ENCODE measurements around the gene ASB5. TPM values are rescaled to one million over a fixed set of nuclear protein-coding genes. Genes with fewer than 3 reads are reported as not detected.
"Not testable (repeated sequence)": the region's sequence is repeated elsewhere in the genome, so short reads cannot be mapped to it uniquely, and the experiment has no call there.

Gene ASB5
- total RNA-seq, 2 donors from 2014 or later: 0.46 to 2.5 TPM

DNA sequence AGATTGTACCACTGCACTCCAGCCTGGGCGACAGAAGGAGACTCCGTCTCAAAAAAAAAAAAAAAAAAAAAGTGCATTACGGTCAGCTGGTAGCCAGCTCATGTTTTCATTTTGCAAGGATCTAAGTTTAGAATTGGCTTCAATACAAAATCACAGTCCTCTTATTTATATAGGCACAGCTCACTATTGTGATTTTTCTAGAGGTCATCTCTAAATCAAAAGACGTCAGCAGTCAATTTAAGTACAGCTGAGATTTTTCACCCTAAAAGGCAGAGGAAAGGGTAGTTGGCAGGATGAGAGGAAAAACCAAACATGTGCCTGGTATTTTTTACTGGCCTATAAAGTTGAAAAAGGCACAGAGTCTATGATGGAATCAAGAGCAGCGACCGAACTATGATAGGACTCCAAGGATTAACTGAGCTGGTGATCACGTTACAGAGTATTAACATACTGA, 30.8 kb downstream of the ASB5 start:
- intact Hi-C loops (cut with DNase I): no loop called here
- no peak for DNase-seq (ENCODE audit: low spot score)

DNA sequence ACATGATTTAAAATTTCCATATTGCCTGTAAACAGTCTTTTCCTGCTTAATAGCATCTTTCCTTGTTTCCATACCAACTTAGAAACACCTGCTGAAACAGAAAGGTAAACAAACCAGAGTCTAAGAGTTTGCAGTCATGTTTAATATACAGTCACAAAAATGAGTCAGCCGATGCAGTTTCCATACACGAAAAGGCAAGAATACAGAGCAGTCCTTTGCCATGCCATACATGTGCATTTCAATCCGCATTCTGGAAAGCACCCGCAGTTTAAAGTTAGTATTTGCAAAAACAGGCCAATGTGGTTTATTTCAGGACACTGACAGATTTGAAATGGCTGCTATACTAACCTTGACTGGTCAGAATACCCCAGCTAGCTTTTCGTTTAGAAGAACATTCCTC, 32.1 kb downstream of the ASB5 start:
- intact Hi-C loops (cut with DNase I): no loop called here
- DNase-seq (ENCODE audit: low spot score): no peak

DNA sequence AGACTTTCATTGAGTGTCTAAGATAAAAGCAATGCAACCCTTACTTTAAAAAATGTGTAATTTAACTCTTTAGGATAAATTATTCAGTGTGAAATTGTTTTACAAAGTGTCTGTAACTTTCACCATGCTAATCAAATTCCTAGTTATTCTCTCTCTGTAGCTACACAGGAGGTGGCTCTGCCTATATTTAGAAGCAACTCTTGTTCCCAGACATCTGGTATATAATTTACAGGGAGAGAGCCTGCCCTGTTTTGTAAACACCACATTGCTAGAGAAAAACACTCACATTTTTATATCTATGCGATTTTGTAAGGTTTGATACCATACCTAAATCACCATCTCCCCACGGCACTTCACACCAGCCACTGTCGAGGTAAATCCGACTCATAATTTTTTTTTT, 38.2 kb downstream of the ASB5 start:
- DNase-seq (ENCODE audit: low spot score): no peak
- intact Hi-C loops (cut with DNase I): no loop called here

DNA sequence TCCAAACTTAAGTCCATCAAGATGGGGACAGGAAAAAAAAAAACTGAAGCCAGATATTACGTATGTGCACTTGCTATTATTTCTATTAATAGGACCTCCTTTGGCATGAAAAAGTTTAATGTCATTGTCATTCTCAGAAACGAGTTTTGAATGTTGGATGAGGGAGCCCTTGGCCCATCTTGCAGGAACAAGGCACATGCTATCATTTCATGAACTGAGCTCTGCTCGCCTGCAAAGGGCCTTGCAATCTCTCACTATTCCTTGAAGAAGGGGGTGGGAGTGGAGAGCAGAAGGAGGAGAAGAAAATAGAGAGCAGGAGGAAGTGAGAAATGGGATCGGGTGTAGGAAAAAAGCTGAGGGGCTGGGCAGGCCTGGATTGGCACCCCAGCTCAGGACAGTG, 39.4 kb downstream of the ASB5 start:
- no peak for DNase-seq (ENCODE audit: low spot score)
- intact Hi-C loops (cut with DNase I): no loop called here

DNA sequence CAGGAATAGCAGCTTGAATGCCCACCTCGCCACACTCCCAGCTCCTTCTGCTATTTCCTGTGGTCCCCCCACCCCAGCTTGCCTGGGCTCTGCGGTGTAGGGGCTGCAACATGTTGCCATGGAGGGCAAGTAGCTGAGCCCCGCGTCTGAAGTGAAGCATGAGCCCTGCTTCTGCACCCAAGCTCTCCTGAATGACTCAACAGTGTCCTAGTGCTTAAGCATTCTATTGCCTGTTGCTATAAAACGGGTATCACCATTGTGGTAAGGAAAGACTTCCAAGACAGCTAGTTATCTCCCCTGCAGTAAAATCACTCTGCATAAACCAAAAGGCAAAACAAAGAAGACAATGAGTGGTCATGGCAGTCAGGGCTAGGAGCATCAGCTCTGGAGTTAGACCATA, 42.3 kb downstream of the ASB5 start:
- intact Hi-C loops (cut with DNase I): no loop called here
- DNase-seq (ENCODE audit: low spot score): no peak

DNA sequence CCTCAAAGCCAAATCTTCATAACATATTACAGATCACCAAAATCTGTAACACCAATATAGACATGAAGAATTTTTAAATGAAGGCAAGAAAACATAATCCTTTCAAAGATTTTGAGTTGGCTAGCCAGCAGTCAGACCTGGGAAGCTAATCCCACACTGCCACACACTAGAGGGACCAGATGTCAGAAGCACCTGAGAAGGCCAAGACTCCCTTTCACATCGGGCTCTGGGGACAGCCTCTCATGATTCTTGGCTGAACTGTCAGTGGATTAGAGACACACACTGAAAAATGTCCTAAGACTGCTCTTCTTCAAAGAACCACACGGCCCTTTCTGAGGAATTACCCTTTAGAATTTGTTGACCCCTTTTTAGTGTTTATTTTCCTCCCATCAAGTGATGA, 45.5 kb downstream of the ASB5 start:
- intact Hi-C loops (cut with DNase I): no loop called here

DNA sequence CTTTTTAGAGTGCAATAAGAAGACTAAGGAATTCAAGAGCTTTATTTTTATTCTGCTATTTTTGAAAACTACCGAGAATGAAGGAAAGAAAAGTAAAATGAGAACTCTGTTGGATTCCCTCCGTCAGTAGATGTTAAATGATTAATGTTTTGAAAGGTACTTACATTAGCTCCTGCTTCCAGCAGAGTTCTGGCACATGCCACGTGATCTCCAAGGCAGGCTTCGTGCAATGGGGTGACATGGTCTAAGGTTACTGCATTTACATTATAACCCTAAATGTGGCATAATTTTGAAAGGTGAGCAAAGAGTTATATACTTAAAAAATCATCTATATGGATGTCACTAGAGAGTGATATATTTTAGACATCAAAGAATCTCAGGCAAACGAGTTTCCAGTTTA, 46.9 kb downstream of the ASB5 start:
- DNase-seq (ENCODE audit: low spot score): no peak
- intact Hi-C loops (cut with DNase I): no loop called here

More for the DNA sequence above, 45.5 kb downstream of the ASB5 start:
- no peak for DNase-seq (ENCODE audit: low spot score)

DNA sequence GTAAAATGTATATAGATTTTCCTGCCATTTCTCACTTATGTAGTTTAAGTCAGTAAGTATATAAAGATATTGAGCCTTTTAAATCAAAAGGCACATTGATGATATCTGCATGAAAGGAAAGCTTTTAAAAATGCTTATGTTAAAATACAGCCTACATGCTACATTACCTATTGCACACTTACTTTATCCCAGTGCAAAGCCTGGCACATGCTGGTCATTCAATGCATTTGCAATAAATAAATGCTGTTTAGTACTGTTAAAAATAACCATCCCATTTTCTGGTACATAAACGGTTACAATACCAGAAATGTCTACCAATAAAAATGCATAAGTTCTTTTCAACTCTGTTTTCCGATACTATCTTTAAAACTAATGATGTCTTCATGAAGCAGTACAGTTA, 51.5 kb downstream of the ASB5 start:
- no peak for DNase-seq (ENCODE audit: low spot score)
- intact Hi-C loops (cut with DNase I): no loop called here

DNA sequence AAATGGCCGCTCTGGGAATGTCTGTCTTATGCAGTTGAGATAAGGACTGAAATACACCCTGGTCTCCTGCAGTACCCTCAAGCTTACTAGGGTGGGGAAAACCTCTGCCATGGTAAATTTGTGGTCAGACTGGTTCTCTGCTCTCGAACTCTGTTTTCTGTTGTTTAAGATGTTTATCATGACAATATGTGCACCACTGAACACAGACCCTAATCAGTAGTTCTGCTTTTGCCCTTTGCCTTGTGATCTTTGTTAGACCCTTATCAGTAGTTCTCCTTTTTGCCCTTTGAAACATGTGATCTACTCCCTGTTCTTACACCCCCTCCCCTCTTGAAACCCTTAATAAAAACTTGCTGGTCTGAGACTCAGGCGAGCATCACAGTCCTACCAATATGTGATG, 56.7 kb downstream of the ASB5 start:
- intact Hi-C loops (cut with DNase I); DNase-seq (ENCODE audit: low spot score): not testable (repeated sequence)

DNA sequence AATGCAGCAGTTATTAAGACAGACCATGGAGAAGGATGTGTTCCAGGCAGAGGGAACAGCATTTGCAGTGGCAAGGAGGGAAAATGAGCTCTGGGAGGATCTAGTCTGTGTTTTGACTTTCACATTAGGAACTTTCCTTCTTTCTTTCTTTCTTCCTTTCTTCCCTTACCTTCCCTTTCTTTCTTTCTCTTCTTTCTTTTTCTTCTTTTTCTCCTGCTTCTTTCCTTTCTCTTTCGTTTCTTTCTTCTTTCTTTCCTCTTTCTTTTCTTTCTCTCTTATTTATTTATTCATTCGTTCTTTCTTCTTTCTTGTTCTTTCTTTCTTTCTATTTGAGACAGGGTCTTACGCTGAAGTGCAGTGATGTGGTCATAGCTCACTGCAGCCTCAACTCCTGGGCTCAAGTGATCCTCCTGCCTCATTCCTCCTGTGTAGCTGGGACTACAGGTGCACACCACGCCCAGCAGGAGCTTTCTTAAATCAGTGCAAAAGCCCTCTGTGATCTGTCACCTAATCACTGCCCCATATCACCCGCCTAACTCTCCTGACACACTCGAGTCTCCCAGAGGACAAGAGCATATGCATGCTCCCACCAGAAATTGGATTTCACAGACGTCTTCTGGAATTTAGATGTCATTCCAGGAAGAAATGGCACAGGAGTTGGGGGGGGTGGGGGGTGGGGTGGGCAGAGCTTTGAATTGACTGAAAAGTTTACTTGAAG, 58.3 kb downstream of the ASB5 start:
- no peak for DNase-seq (ENCODE audit: low spot score)
- intact Hi-C loops (cut with DNase I): no loop called here

DNA sequence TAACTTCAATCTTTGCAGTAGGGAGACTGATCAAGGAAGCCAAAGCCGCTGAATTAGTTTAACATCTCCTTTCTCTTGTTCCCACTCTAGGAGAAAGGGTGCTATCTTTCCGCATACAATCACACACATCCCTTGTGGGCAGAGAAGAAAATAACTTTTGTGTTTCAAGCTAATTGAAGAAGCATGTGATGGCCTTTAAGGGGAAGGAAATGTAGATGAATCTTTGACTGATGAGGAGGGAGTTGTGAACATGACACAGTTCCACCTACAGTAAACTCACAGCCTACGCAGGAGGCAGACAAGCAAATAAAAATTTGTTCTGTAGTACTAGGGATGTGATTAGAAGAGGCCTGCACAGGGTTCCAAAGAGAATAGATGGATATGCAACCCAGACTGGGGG, 58.9 kb downstream of the ASB5 start:
- DNase-seq (ENCODE audit: low spot score): no peak
- intact Hi-C loops (cut with DNase I): no loop called here

DNA sequence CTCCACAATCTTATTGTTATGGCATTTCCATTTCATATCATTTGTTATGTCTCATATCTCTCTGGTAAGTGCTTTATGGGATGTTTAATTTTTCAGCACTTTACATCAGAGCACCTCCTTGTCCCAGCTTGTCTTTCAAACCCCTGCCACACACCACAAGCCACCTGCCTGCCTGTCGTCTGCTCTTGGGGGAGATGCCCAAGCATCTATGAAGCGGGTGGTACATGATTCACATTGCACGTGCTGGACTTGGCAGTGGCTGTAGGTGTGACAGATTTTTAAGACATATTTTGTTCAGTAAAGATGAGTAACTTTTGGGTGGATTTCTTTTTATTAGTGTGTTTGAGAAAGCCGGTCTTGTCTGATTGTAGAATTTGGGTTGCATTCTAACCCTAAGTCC, 59.5 kb downstream of the ASB5 start:
- intact Hi-C loops (cut with DNase I): no loop called here
- DNase-seq (ENCODE audit: low spot score): no peak

DNA sequence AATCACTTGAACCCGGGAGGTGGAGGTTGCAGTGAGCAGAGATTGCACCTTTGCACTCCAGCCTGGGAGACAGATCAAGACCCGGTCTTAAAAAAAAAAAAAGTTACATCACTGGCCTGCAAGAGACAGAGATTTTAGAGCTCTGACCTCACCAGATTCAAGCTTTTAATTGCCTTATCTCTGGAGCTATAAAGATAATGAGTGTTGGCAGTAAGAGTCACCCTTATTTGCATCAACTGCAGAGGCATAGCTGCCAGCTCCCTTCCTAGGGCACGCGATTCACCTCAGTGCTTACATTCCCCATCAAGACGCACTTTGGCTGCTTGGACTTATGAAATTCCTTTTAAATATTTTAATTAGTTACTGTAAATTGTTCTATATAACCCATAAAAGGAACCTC, 61.2 kb downstream of the ASB5 start:
- intact Hi-C loops (cut with DNase I): no loop called here
- no peak for DNase-seq (ENCODE audit: low spot score)

DNA sequence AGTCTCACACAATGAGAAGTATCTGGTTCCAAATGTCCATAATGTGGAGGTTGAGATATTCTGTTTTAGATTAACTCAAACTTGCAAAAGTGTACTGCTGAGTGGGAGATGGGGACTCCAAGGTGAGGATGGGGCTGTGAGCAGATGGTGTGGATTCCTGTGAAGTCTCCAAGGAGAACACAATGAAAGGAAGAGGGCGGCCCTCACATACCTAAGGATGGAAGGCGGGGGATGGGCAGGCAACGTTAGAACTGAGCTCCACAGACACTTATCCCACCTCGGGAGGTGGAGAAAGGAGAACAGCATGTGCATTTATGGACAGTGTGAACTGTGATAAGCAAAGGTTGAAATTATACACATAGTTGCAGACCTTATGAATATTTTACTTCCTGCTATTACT, 63.7 kb downstream of the ASB5 start:
- no peak for DNase-seq (ENCODE audit: low spot score)
- intact Hi-C loops (cut with DNase I): no loop called here

DNA sequence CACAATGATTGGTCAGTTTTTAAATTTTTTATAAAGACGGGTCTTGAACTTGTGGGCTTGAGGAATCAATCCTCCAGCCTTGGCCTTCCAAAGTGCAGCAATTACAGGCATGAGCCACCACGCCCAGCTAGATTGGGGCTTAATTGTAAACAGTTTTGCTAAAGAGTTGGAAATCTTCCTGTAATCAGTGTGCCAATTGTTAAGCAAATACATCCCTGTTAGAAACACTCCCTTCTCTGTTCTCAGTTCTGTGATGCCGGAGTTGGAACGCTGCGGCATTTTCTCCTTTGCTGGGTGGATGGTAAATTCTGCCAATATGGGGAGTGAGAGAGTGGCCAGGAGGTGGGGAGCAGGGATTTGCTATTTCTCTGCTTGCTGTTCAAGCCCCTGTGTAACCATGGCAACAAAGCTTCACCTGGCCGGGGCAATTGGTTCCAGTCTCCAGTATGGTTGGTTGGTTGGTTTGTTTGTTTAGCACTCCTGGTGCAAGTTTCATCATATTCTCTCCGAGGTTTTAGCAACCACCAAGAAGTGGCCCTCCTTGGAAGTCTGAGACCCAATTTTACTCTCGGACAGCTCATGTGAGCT, 70.6 kb downstream of the ASB5 start:
- DNase-seq (ENCODE audit: low spot score): no peak
- intact Hi-C loops (cut with DNase I): loop anchor here in 1 of 2 donors (10.0 kb wide), 1 partner anchor 76 kb away; no protein-coding TSS in a partner anchor

DNA sequence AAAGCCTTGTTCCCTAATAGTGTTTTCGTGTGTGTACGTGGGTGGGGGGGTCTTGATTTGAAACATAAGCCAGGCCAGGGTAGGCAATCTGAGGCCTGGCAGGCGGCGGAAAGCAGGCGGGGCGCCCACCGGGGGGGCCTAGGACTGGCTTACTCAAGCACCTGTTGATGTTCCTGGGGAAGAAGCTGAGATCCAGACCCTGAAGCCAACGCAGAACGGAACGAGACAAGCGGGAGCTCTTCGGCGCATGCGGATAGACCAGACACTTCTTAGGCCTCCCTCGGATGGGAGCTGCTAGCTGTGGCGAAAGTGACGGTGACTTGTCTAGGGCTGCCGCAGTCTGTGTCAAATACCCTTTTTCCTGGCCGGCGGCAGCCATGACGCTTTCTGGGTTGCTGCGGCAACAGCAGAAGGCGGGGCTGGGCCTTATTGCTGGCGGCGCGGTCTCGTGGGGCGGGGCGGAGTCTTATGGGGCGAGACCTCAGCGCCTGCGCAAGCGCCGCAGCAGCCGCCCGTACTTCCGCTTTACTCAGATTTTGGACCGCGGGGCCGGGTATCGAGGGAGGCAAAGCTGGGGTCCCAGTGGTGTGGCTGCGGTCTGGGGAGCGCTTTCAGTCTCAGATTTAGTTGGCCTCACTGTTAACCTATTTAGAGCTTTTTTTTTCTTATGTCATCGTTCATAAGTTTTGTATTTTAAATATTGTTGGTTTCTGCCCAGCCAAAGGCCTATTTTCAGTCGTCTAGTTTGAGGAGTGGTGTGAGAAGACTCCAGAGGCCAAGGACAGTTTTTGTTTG, 73.6 kb downstream of the ASB5 start, which contains the start of gene SPATA4:
TSS of gene SPATA4 (minus strand) at position 402 of the 795 bp plus-strand sequence. CDS start at position 379, 23 bp downstream.
- DNase-seq (ENCODE audit: low spot score): peak; percentile 98
- intact Hi-C loops (cut with DNase I): loop anchor here in 1 of 2 donors (10.0 kb wide), 1 partner anchor 79 kb away; no protein-coding TSS in a partner anchor

DNA sequence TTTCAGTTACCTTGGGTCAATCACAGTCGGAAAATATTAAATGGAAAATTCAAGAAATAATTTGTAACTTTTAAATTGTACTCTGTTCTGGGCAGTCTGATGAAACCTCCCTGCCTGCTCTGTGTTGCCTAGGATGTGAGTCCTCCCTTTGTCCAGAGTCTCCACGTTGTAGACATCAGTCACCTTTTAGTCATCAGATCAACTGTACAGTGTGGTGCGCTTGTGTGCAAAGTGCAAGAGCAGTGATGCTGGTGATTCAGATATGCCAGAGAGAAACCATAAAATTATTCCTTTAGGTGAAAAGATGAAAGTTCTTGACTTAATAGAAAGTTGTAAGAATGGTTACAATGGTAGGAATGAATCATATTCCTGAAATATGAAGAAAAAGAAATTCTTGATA, 75.1 kb downstream of the ASB5 start:
- intact Hi-C loops (cut with DNase I): loop anchor here (5.0 to 10.0 kb wide), 2 partner anchors 81 to 858 kb away; no protein-coding TSS in a partner anchor
- DNase-seq (ENCODE audit: low spot score): no peak

DNA sequence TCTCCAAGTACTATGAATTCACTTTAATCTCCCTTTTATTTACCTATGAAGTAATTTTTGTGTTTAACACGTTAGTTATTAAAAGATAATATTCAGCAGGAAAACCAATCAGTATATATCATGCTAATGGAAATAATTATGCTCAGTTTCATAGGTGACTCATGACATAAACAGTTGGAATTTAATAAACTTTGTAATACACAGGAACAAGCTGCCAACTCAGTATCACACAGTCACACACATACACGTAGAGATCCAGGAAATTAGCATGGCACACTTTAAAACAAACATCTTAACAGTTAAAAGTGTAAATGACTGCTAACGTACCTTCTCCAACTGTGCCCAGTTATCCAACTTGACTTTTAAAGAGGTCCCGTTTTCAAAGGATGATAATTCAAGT, 75.9 kb downstream of the ASB5 start:
- DNase-seq (ENCODE audit: low spot score): no peak
- intact Hi-C loops (cut with DNase I): loop anchor here (5.0 to 10.0 kb wide), 2 partner anchors 82 to 859 kb away; no protein-coding TSS in a partner anchor

DNA sequence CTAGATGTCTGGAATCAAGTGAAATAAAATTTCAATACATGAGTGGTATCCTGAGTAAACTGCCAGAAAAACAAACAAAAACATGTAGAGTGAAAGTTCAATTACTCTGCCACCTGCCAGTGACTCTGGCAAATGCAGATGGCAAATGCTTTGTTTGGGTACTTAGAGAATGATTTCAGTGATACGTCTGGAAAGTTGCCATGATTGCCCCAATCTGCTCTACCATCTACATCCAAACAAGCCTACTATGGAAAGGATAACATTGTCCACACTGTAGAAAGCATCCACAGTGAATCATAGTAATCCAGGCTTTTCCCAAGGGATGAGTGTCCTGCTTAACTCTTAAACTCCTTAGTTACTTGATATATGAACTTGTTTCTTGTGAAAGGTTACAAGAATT, 77.0 kb downstream of the ASB5 start:
- intact Hi-C loops (cut with DNase I): loop anchor here (5.0 to 10.0 kb wide), 2 partner anchors 83 to 860 kb away; no protein-coding TSS in a partner anchor
- no peak for DNase-seq (ENCODE audit: low spot score)

Data from posterior vena cava (tissue), 2 donors.